GM10266 (cell line): Measurements from ENCODE around the gene LDLRAD4.

Experiments
- DNase-seq: peaks from one replicate; pipeline ENCODE4 v3.0.0; 2012; ENCODE audit errors: extremely low spot score
- CTCF ChIP-seq: IDR thresholded peaks from 2 replicates; pipeline ENCODE4 v1.5.1; 2012; ENCODE audit warnings: mild to moderate bottlenecking, low read depth; ENCODE audit not compliant: control insufficient read depth, insufficient read depth; ENCODE audit errors: missing control alignments

The LDLRAD4 gene

GRCh38 chr18:13538630-13539029 lies 320.1 kb downstream of the LDLRAD4 start:
- no peak for DNase-seq
- TF ChIP-seq CTCF = no peak

- no peak for TF ChIP-seq CTCF
- DNase-seq = no peak
Measured at GRCh38 chr18:13539050-13539449, 320.5 kb downstream of the LDLRAD4 start.

GRCh38 chr18:13539843-13540476 lies 321.4 kb downstream of the LDLRAD4 start:
- DNase-seq = no peak
- no peak for TF ChIP-seq CTCF

- DNase-seq = no peak
Measured at GRCh38 chr18:13540477-13541182, 322.1 kb downstream of the LDLRAD4 start.

GRCh38 chr18:13541621-13542519 lies 323.3 kb downstream of the LDLRAD4 start:
- TF ChIP-seq CTCF = no peak
- DNase-seq = no peak

More at GRCh38 chr18:13540477-13541182, 322.1 kb downstream of the LDLRAD4 start:
- TF ChIP-seq CTCF = no peak

GRCh38 chr18:13542520-13542847 lies 323.9 kb downstream of the LDLRAD4 start:
- DNase-seq = no peak
- TF ChIP-seq CTCF = no peak
